Left lobe of liver (tissue), 2 donors: ENCODE results near the gene LAIR1. TPM values are rescaled to one million over a fixed set of nuclear protein-coding genes. Genes with fewer than 3 reads are reported as not detected.
A peak's percentile ranks its signal among the peaks of the same experiment; 100 is the strongest.

Source experiments
- ATAC-seq: fragments of 200-7000 bp; cut with Tn5 transposase; one replicate; pipeline ENCODE4 v1.9.1; 2020; ENCODE audit warnings: mild to moderate bottlenecking, moderate library complexity
- DNase-seq: peaks from one replicate; pipeline ENCODE4 v3.0.0-alpha.2; 2020; ENCODE audit warnings: low spot score
- total RNA-seq: library from RNA; stranded (reverse); gene quantifications from one replicate; pipeline ENCODE4 v1.2.1, GENCODE V29; 2021
- donor health status: DM: no; HTN: no; CAD: no; lungs with moderate emphysema.
- donor health status: DM: no; HTN: yes; CAD: no.

The LAIR1 gene
- total RNA-seq, 1 donor from 2014 or later: 3.1 TPM

DNA sequence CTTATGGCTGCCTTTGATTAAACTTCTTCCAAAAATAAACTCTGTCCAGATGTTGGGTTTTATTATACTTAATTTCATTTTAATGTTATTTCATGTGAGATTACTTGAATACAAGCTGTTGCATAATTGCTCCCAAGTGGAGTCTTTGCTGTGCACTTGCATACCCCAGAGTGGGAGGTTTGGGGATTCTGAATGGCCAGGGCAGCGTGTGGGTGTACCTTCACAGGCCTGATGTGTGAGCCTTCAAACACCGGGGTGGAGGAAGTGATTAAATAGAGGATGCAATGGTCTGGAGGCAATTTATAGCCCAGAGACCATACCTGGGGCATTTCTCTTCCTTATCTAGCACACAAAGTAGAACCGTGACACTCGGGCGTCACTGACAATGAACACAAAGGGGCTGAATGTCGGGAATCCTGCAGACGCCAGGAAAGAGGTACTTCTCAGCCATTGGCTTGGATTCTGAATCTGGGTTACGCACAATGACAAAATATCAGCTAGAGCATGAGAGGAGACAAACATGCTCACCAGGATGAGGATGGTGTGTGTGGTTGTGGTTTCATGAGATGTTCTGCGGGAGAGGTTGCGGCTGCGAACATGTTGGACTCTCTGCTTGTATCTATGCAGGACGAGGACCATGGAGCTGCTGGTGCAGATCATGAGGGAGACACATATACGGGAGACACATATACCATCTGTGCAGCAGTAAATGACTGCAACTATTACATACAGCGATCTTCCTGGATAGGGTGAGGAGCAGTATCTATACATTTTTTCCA, 44.6 kb downstream of the LAIR1 start:
- no peak for DNase-seq
- ATAC-seq: no peak

DNA sequence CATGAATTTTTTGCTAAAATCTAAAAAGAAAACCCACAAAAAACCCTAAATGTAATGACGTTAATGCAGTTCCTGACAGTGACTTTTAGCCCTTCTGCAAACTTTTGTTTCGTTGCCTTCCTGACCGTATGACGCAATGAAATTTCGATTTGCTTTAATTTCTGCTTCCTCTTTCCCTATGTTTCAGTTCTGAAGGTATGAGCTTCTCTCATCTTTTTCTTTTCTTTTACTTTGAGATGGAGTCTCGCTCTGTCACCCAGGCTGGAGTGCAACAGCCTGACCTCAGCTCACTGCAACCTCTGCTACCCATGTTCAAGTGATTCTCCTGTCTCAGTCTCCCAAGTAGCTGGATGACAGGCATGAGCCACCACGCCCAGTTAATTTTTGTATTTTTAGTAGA, 45.7 kb downstream of the LAIR1 start:
- no peak for ATAC-seq
- DNase-seq: no peak

- ATAC-seq (no peak), DNase-seq (no peak)
Measured at GRCh38 chr19:54317965-54318240, 46.8 kb downstream of the LAIR1 start.

- DNase-seq (no peak), ATAC-seq (peak; percentile 22)
Measured at GRCh38 chr19:54317108-54317964, 47.4 kb downstream of the LAIR1 start.

GRCh38 chr19:54316746-54317107, 48.0 kb downstream of the LAIR1 start:
- DNase-seq (peak; percentile 51), ATAC-seq (peak; percentile 34)

GRCh38 chr19:54315956-54316355, 48.8 kb downstream of the LAIR1 start:
- no peak for ATAC-seq

GRCh38 chr19:54312436-54313377, 52.0 kb downstream of the LAIR1 start, which contains the start of gene LILRA5:
Gene LILRA5 (minus strand): TSS chr19:54313166. CDS start chr19:54313019, 147 bp downstream.
- ATAC-seq: peak; percentile 66
- DNase-seq: peak; percentile 47

More at GRCh38 chr19:54315956-54316355, 48.8 kb downstream of the LAIR1 start:
- peak; percentile 41 for DNase-seq

- DNase-seq (no peak), ATAC-seq (no peak)
Measured at GRCh38 chr19:54312011-54312410, 52.7 kb downstream of the LAIR1 start.

- ATAC-seq (no peak), DNase-seq (peak; percentile 43)
Measured at GRCh38 chr19:54311486-54311885, 53.2 kb downstream of the LAIR1 start.

- ATAC-seq (no peak), DNase-seq (peak; percentile 26)
Measured at GRCh38 chr19:54310543-54310942, 54.2 kb downstream of the LAIR1 start.

- ATAC-seq (no peak), DNase-seq (peak; percentile 42)
Measured at GRCh38 chr19:54309811-54310210, 54.9 kb downstream of the LAIR1 start.

- DNase-seq (peak; percentile 31), ATAC-seq (no peak)
Measured at GRCh38 chr19:54307389-54308020, 57.2 kb downstream of the LAIR1 start.

DNA sequence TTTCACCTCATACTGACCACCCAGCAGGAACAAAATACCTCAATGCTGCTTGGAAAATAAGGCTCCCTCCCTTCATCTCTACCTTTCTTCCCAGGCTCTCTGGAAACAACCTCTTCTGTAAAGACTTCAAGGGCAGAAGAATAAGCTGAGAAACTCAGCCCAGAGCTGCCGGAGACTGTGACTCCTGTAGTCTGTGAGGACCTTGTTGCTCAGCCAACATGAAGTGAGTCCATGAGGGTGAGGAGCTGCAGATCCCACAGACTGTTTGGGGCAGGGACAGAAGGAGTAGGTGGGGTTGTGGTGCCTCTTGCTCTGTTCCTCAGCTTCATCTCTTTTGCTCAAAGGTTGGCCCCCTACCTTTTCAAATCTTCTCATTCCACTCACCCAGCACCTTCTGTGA, 59.6 kb downstream of the LAIR1 start:
- DNase-seq: peak; percentile 29
- ATAC-seq: no peak

GRCh38 chr19:54302257-54302656, 62.5 kb downstream of the LAIR1 start:
- peak; percentile 22 for ATAC-seq
- no peak for DNase-seq

Other genes with a start within 250 kb of the LAIR1 start
- 4.3 TPM for gene TFPT, start 249.3 kb downstream of the LAIR1 start, total RNA-seq
- 23.2 TPM for gene PRPF31, start 249.2 kb downstream of the LAIR1 start, total RNA-seq
- gene CNOT3, start 227.2 kb downstream of the LAIR1 start, total RNA-seq: 19.0 TPM
- gene LENG1, start 205.2 kb downstream of the LAIR1 start, total RNA-seq: 1.3 TPM
- gene TMC4, start 191.8 kb downstream of the LAIR1 start, total RNA-seq: 1.9 TPM
- gene MBOAT7, start 175.4 kb downstream of the LAIR1 start, total RNA-seq: 34.3 TPM
- gene TSEN34, start 173.6 kb downstream of the LAIR1 start, total RNA-seq: 17.4 TPM
- 482 TPM for gene RPS9, start 164.1 kb downstream of the LAIR1 start, total RNA-seq
- 1.2 TPM for gene LILRB3, start 141.9 kb downstream of the LAIR1 start, total RNA-seq
- 0.75 TPM for gene LILRA6, start 122.1 kb downstream of the LAIR1 start, total RNA-seq
- 8.7 TPM for gene LILRB5, start 107.7 kb downstream of the LAIR1 start, total RNA-seq
- gene LILRB2, start 83.8 kb downstream of the LAIR1 start, total RNA-seq: 1.7 TPM
- 1.4 TPM for gene LILRA5, start 51.8 kb downstream of the LAIR1 start, total RNA-seq
- not detected for gene LILRA4, start 25.8 kb downstream of the LAIR1 start, total RNA-seq
- 0.33 TPM for gene TTYH1, start 50.5 kb upstream of the LAIR1 start, total RNA-seq
- 57.8 TPM for gene LENG8, start 84.3 kb upstream of the LAIR1 start, total RNA-seq
- gene LENG9, start 98.8 kb upstream of the LAIR1 start, total RNA-seq: 2.2 TPM
- gene CDC42EP5, start 108.4 kb upstream of the LAIR1 start, total RNA-seq: 2.4 TPM
- not detected for gene LAIR2, start 137.9 kb upstream of the LAIR1 start, total RNA-seq
- 1.6 TPM for gene LILRA2, start 208.9 kb upstream of the LAIR1 start, total RNA-seq
- gene LILRA1, start 228.7 kb upstream of the LAIR1 start, total RNA-seq: 0.60 TPM